ENCODE data around the gene RALGPS2.
A peak's percentile ranks its signal among the peaks of the same experiment; 100 is the strongest.

Gene RALGPS2, protein sequence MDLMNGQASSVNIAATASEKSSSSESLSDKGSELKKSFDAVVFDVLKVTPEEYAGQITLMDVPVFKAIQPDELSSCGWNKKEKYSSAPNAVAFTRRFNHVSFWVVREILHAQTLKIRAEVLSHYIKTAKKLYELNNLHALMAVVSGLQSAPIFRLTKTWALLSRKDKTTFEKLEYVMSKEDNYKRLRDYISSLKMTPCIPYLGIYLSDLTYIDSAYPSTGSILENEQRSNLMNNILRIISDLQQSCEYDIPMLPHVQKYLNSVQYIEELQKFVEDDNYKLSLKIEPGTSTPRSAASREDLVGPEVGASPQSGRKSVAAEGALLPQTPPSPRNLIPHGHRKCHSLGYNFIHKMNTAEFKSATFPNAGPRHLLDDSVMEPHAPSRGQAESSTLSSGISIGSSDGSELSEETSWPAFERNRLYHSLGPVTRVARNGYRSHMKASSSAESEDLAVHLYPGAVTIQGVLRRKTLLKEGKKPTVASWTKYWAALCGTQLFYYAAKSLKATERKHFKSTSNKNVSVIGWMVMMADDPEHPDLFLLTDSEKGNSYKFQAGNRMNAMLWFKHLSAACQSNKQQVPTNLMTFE

DNA sequence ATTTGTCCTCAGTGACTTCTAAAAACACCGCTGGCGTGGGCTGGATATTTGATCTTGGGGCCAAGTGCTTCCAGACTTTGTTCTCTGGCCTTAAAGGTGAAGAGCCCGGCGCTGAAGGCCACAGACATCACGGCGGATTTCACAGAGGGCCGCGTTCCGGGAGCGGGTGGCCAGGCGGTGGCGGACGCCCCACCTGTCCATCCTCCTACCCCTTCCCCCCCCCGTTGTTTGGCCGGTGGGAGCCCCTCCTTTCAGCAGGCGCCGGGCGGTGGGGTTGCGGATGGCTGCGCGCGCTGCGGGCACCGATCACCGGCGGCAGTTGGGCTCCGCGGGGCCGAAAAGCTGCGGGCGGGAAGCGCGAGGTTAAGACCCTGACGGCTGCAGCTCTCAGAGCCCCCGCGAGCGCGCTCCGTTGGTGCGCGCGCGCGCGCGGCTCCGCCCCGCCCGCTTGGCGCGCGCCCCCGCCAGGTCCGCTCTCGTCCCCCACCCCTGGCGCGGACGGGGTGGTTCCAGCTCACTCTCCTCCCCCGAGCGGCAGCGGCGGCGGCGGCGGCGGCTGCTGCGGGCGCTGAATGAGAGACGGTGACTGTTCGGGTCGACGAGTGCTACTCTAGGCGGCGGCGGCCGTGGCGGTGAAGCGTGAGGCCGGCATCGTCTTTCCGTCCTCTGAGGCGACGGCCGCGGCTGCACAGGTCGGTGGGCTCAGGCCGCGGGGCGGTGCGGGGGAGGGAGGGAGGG is at the start of gene RALGPS2:
Gene RALGPS2, plus strand, starts transcription at position 517 of the 738 bp plus-strand sequence. CDS start 51,521 bp downstream, outside the sequence.
- DNase-seq: peak; percentile 52

DNA sequence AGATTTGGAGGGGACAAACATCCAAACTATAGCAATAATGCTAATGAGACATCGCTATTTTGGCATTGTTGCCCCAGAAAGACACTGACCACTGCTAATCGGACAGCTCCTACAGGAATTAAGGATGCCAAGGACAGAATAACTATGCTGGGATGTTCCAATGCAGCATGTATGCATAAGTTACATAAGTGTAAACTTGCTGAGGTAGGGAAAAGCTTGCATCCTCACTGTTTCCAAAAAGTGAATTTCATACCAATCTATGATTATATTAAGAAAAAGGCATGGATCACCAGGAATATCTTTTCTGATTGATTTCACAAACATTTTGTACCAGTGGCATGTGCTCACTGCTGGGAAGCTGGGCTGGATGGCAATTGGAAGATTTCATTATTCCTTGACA is 45.8 kb upstream of the RALGPS2 start:
- DNase-seq: no peak

DNA sequence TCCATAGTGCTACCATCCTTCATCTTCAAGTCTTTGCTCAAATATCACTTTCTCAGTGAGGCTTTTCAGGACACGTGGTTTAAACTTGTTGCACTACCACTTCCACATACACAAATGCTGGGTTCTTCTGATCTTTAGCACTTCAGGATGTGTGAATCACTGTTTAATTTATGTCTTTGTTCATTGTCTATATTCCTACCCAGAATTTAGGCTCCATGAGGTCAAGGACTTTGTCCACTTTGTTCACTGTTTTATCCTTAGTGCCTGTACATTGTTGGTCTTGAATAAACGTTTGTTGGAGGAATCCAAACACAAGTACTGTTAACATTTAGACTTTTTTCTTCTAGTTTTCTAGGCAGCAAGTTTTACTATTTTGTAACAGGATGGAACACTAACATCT is 42.6 kb upstream of the RALGPS2 start:
- DNase-seq: no peak

DNA sequence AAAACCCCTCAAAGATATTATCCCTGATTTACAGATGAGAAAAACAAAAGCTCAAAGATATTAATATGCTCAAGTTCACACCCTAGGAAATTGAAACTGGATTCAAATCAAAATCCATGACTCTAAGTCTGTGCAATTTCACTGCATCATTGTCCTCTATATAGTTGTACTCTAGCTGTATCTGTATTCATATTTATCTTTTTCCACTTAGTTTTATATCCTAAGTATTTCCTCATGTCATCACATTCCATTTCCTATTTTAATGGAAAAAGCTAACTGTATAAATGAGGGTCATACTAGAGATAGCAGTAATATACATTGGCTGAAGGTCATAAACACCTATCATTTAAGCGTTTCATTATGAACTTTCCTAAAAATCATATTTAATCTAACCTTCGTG is 42.2 kb upstream of the RALGPS2 start:
- DNase-seq: no peak

DNA sequence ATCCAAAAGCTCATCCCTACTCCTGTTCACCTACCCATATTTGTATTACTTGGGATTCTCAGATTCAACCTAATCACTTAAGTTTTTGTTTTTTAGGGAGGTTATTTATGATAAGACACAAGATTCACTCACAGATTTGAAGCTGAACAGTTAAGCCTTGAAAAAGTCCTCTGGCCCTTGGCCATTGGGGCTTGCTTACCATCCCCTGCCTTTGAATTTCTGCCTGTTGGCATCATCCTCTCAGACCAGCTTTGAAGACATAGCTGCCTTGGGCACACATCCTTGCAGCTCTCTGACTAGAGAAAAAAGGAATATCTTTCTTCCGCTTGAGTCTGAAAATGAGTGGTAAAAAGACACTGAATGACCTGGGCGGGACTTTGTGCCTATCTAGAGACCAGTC is 41.8 kb upstream of the RALGPS2 start:
- DNase-seq: no peak

DNA sequence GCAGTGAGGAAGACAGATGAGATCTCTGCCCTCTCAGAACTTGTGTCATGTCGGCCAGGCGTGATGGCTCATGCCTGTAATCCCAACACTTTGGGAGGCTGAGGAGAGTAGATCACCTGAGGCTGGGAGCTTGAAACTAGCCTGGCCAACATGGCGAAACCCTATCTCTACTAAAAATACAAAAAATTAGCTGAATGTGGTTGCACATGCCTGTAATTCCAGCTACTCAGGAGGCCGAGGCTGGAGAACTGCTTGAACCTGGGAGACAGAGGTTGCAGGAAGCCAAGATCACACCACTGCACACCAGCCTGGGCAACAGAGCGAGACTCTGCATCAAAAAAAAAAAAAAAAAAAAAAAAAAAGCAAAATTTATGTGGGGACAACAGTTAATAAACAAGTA is 40.9 kb upstream of the RALGPS2 start:
- DNase-seq: no peak

DNA sequence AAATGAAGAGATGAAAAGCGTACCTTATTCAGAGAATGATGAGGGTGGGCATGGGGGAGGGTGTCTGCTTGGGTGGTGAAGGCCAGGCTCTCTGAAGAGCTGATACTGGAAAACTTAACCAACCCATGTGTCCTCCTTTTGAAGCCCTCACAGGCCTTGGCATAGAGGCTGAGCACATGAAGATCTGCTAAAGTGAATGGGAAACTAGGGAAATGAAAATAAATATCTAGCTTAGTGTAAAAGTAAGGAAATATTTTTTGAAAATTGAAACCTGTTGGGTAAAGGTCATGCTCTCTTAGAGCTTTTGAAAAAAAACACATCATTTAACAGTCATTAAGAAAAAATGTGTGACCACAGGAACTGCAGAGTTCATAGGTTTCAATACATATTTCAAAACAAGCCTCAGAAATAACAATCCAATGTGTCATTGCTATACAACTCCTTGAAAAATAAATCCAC is 40.5 kb upstream of the RALGPS2 start:
- DNase-seq: no peak

DNA sequence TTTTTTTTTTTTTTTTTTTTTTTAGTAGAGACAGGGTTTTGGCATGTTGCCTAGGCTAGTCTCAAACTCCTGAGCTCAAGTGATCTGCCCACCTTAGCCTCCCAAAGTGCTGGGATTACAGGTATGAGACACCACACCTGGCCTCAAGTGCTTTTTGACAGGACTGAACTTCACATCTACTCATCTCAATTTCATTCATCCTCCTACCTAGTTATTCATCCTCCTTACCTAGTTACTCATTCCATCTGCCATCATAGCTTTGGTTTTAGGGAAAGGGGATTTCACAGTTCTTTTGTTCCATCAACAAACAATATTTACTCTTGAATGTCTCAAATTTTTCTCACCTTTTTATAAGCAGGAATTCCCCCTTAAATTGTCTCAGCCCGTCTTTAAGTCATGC is 38.6 kb upstream of the RALGPS2 start:
- no peak for DNase-seq

DNA sequence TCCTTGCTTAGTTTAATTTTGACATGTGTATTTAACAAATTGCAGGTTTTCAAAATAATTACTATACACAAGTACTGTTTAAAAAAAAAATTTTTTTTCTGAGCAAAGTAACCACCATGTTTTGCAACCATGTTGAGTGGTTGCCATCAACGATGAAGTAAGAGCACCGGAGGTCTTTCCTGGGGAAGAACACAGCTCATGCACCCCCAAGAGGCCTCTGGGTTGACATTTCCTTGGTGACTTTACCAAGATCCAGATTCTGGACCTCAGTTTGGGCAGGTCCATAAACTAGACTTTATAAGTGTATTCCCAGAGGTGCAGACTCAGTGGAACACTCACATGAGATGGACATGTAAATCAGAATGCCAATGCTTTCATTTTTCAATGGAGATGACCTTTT is 36.8 kb upstream of the RALGPS2 start:
- DNase-seq: no peak

DNA sequence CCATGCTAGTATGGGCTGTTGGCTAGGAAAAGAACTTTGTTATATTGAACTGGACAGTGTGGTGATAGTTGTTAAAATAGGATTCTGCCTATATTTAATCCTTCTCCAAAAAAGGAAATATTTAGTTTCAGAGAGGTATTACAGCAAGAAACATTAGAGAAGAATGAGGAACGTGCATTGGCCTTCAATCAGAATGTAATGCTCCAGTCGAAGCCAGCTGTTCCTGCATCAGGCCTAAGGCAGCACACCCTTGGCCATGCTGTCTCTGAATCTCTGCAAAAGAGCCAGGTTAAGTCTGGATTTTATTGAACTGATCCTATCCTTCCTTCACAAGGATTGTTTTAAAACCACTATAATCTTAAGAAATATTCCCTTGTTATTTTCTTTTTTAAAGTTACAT is 35.3 kb upstream of the RALGPS2 start:
- no peak for DNase-seq

DNA sequence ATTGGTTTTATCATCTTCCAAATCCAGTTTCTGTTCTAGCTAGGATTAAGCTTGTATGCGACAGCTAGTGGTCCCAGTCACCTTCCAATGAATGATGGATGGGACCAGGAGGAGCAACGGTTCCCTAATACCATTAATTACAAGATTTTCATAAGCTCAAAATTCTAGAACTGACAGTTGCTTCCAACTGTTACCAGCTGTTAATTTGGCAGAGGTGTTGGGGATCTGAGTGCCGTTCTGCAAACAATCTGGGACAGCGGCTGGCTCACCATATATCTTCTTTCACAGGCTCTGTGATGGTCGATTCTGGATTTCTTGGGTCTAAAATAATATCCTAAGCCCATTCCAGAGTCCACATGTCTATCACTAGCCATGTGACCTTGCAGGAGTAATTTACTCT is 34.5 kb upstream of the RALGPS2 start:
- DNase-seq: no peak

DNA sequence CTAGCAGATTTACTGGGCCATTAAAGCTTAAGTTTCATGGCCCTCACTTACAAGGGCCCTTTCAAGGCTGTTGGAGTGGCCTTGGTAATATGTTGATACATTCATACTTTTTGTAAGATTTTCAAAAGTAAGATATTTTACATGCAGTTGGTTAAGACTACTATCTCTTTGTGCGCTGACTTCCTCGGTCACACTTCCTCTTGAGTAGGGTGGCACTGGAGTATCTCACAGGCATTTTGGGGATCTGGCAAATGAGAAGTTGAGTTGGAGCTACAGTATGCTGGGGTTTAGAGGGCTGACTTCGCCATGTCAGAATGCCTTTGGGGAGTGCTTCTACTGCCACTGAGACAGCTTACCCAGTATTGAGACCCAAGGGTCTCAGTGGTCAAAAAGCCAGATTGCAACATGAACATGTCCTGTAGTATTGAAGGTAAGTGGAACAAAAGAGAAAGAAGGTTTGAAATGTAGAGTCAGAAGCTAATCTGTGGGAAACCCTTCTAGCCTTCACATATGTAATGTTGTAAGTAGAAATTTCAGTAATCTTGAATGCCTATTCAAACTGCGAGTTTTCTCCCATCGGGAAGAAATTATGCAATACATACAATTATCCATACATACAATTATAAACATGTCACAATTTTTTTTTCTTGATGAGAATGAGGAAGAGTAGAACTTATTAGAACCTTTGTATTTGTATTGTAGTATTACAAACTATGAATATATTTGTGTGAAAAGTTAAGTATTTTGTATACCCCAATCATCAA is 32.3 kb upstream of the RALGPS2 start:
- DNase-seq: no peak

DNA sequence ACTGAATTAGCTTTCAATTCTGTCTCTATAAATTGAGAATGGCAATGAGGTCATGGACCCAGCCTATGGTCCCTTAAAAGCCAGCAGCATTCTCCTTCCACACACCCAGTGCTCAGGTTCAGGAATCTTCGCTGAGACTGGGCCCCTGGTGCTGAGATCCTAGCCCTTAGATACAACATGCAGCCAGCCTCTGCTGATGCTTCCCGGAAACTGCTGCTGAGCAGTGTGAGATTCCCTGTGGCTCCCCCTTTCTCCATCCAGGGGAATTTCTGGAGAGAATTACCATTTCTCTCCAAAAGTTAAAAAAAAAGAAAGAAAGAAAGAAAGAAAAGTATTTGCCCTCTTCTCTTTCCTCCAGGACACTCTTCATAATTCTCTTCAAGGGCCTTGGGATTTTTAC is 31.7 kb upstream of the RALGPS2 start:
- DNase-seq: no peak

DNA sequence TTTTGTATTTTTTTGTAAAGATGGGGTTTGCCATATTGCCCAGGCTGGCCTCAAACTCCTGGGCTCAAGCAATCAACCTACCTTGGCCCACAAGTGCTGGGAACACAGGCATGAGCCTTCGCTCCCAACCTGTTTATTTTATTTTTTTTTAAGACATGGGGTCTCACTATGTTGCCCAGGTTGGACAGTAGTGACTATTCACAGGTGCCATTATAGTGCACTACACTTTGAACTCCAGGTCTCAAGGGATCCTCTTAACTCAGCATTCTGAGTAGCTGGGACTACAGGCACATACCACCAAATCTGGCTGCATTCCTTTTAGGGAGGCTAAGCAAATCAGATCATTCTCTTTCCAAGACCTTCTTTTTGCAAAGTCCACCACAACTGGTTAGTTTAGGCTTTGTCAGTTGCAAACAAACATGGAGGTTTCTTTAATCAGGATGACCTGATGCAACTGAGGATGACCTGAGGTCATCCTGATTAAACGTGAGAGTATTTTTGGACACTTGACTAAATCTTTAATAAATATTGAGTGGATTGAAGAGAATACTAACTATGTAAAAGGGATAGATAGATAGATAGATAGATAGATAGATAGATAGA is 30.0 kb upstream of the RALGPS2 start:
- no peak for DNase-seq

DNA sequence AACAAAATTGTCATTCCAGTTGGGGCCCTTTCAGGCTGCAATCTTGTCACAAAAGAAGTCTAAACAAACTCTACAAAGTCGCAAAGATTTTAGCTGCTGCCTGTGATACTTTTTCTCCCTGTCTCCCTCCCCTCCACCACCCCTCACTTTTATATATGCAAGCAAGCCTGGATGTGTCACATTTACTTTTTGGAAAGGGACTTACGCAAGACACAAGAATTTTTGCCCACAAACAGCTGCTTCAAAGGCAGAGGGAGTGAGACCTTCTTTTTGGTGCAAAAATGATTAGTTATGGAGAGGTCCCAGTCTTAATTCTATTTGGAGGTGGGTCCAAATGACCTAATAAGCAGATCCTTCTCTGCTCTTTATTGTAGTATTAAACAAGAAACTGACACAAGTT is 22.9 kb upstream of the RALGPS2 start:
- DNase-seq: no peak

DNA sequence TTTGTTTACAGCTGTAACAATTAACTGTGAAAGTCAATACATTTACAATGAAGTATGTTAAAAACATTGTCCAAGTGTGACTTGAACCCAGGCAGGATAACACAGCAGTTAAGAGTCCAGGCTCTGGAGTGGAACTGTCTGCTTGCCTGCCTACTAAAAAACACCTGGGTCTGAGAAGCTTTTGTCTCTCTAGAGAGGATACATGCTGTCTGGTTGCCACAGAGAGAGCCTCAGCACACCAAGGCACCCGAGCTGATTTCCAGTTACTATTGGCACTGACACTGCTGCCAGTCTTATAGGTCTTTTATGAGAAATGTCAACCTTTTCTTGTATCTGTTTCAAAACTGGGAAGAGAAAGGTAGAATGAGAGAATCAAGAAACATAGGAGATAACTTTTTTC is 20.2 kb upstream of the RALGPS2 start:
- no peak for DNase-seq

DNA sequence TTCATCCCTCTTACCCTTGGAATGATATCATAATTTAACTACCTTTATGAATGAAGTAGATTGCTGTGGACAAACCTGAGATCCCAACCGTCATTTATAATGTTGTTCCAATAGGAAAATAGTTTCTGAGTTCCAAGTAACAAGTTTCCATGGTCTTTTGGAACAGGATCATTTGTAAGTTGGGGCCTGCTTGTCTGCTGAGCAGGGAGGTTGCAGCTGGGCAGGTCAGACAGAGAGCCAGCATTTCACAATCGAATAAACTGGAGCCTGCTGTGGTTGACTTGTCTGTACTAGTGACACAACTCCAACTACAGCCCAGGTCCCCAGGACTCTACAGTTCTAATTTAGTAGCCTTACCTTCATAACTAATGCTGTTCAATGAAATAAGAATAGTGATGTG is 18.6 kb upstream of the RALGPS2 start:
- no peak for DNase-seq

DNA sequence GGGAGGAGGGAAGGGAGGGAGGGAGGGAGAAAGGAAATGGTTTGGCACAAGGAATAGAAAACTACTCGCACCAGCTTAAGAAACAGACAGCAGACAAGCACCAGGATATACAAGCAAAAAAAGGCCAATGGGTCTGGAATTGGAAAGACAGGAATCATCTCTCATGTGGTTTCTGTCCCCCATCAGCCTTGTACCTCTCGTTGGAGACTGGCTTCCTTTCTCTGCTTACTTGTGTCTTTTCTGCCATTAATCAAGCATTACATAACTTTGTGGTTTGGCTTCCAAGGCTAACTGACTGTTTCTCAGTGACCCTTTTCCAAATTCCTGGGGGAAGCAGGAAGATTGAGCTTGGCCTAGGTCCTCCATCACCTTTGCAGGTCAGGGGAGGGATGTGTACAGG is 11.8 kb upstream of the RALGPS2 start:
- DNase-seq: no peak

DNA sequence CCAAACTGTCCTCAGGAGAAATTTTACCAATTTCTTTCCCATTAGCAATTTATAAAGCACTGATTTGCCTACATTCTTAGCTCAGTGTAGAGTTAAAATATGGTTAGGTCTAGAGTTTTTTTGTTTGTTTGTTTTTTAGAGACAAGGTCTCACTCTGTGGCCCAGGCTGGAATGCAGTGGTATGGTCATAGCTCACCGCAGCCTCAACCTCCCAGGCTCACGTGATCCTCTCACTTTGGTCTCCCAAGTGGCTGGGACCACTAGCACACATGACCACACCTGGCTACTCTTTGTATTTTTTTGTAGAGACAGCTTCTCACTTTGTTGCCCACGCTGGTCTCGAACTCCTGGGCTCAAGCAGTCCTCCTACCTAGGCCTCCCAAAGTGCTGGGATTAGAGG is 10.6 kb upstream of the RALGPS2 start:
- DNase-seq: no peak

DNA sequence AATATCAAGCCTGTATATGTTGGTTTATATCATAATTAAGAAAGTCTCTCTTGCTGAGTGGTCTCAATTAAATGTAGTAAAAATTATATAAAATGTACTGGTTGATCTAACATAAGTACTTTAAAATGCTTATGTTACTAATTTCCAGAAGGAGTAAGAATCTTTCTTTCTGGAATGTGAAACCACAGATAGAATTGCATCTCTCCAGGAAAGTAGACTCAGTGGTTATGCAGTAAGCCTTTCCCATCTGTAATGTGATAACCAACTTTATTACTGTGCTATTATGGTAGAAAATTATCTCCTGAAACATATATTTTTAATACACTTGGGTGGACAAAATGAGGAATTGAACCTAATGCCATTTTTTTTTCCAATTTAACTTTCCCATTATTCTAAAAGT is 8.9 kb upstream of the RALGPS2 start:
- no peak for DNase-seq

DNA sequence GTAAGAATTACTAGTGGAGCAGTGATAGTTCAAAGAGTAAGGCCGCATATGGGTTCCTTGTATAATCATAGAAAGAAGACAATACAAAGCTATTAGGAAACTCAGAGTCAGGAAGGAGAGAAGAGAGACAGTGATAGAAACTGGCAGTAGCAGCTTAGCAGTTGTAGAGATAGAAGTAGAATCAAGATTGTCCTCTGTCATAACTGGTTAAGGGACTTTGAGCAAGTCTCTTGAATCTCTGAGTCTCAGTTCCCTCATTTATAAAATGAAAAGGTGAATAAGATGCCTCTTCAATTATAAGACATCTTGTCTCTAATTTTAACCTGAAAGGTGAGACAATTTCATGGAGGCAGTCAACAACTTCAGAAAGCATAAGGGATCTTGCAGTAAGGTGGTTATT is 6.5 kb upstream of the RALGPS2 start:
- no peak for DNase-seq

DNA sequence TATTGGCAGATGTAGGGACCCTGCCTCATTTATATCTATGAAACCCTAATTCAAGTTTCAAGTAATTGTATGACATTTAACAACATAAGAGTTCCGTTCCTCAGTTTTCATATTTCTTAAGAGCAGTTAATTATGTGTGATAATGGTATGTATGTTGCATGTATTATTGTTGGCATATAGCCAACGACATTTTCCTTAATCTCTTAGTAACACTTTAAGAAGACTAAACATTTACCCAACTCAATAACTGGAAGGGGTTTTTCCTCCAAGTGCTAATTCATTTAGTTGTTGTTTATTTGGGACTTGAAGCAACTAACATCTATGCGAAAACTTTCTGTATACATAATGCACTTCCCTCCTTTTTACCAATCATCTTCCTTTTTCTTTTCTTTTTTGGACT is 1.5 kb upstream of the RALGPS2 start:
- DNase-seq: no peak

DNA sequence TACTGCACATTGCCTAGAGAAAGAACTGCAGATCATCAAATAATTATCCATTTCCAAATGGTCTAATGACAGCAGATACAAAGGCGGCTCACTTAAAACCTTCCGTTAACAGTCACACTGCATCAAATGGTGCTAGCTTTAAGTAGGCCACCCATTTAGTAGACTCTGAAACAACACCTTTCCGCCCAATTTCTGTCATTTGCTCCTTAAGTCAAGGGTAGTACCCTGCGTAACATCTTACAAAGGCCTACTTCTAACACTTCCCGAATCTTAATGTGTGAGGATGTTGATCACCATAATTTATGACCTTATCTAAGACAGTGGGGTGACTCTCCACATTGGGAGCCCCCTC is 692 bp upstream of the RALGPS2 start:
- DNase-seq: no peak

All from NCI-H187 treated with DMSO at 0.1 percent for 48 hours (cell line).